Effector memory CD4-positive, alpha-beta T cell (primary cell): ENCODE results near the gene VWA3B.

Experiments
- DNase-seq, 3 donors: peaks; one replicate each; pipeline ENCODE4 v3.0.0-alpha.2; 2020
- H3K27ac ChIP-seq: 2 replicates; pipeline ENCODE4 v1.7.0; 2013; ENCODE audit warnings: mild to moderate bottlenecking, low read length, moderate library complexity; ENCODE audit not compliant: insufficient read depth, poor library complexity, severe bottlenecking
- H3K27me3 ChIP-seq: replicated peaks from 2 replicates; pipeline ENCODE4 v1.7.0; 2013; ENCODE audit warnings: mild to moderate bottlenecking, low read length; ENCODE audit not compliant: insufficient read depth, control insufficient read depth, poor library complexity, severe bottlenecking
- H3K36me3 ChIP-seq: 2 replicates; pipeline ENCODE4 v1.7.0; 2013; ENCODE audit warnings: mild to moderate bottlenecking, low read length, moderate library complexity; ENCODE audit not compliant: control insufficient read depth, insufficient read depth
- H3K4me1 ChIP-seq: 2 replicates; pipeline ENCODE4 v1.7.0; 2013; ENCODE audit warnings: low read length, mild to moderate bottlenecking; ENCODE audit not compliant: control insufficient read depth, insufficient read depth, poor library complexity, severe bottlenecking
- H3K4me3 ChIP-seq: 2 replicates; pipeline ENCODE4 v1.7.0; 2013; ENCODE audit warnings: low read length, low read depth, mild to moderate bottlenecking; ENCODE audit not compliant: insufficient read depth, poor library complexity, severe bottlenecking
- H3K9me3 ChIP-seq: 2 replicates; pipeline ENCODE4 v1.7.0; 2013; ENCODE audit warnings: mild to moderate bottlenecking, low read length, moderate library complexity; ENCODE audit not compliant: control insufficient read depth

VWA3B gene

GRCh38 chr2:98355881-98356280, 268.9 kb downstream of the VWA3B start:
- Histone ChIP-seq H3K9me3 (no peaks in the 10 kb centered on the region), H3K4me1 (no peaks in the 10 kb centered on the region), H3K27me3 (no peaks in the 10 kb centered on the region), H3K27ac (no peak overlapping the region), H3K36me3 (no peaks in the 10 kb centered on the region), H3K4me3 (no peak overlapping the region)
- DNase-seq = no peak

DNA sequence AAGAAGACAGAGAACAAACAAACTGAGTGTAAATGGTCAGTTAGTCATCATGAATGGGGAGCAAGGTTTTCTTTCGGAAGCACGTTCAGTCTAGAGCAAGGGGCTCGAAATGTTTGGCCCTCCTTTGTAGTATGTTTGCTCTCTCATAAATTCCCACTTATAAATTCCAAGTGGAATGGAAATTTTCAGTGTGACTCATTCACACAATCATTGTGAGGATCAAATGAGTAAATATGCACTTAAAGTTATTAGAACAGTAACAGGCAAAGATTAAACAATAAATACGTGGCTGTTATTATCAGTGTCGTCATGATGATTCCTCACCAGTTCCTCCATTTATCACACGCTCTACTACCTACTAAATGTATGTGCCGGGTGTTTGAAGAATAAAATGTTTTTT, 269.8 kb downstream of the VWA3B start:
- Histone ChIP-seq H3K36me3 (no peaks in the 10 kb centered on the region), H3K9me3 (no peaks in the 10 kb centered on the region), H3K27ac (no peak overlapping the region), H3K4me3 (no peak overlapping the region), H3K27me3 (no peaks in the 10 kb centered on the region), H3K4me1 (no peaks in the 10 kb centered on the region)
- no peak for DNase-seq

GRCh38 chr2:98357849-98358248, 270.9 kb downstream of the VWA3B start:
- Histone ChIP-seq H3K36me3 (no peaks in the 10 kb centered on the region), H3K4me1 (no peaks in the 10 kb centered on the region), H3K4me3 (no peak overlapping the region), H3K27me3 (no peaks in the 10 kb centered on the region), H3K27ac (no peak overlapping the region), H3K9me3 (no peaks in the 10 kb centered on the region)
- DNase-seq = no peak

GRCh38 chr2:98359986-98360385, 273.0 kb downstream of the VWA3B start:
- Histone ChIP-seq H3K4me3 (no peak overlapping the region), H3K36me3 (no peaks in the 10 kb centered on the region), H3K27me3 (no peaks in the 10 kb centered on the region), H3K9me3 (no peaks in the 10 kb centered on the region), H3K27ac (no peak overlapping the region), H3K4me1 (no peaks in the 10 kb centered on the region)
- DNase-seq = no peak
